Gastroesophageal sphincter (tissue), 3 donors: ENCODE measurements around the gene SERPINA1.

Experiments used
- EP300 ChIP-seq: sonication (generic); formaldehyde crosslinking; IDR thresholded peaks from one replicate; pipeline ENCODE4 v1.6.1; 2017; ENCODE audit warnings: antibody characterized with exemption, mild to moderate bottlenecking
- TF ChIP-seq, protein P1 (sequence below), 4 experiments: fragments of 200-600 bp in 2 of 4; fragments of 450-650 bp in 2 of 4; sonication (generic) in 1 of 4; IDR thresholded peaks; one replicate each; pipeline ENCODE4 v1.5.1; 2017 to 2019; ENCODE audit warnings: antibody characterized with exemption in 4 of 4, mild to moderate bottlenecking in 2 of 4, moderate library complexity in 2 of 4

DNA sequence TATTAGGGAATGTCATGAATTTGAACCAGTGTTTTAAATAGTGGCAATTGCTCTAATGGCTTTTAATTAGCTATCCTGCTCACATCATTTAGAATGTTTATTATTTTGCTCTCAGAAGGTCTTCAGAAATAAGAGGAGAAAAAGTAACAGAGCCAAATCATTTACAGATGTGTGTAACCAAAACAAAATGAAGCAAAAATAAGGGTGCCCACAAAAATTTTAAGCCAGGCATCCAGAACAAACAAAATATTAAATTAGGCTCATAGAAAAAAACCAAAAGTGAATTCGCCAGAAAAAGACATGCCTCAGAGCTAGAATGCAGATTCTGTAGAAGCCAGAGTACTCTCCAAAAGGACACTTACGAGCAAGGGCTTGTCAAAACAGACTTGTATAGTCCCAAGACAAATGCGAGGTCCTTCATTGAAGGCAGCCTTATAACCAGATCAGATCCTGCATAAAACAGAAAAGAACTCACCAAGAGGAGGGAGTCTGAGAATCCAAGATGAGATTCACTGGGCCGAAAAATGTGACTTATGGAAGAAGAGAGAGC lies 20.2 kb upstream of the SERPINA1 start:
- TF ChIP-seq, protein P1, sequence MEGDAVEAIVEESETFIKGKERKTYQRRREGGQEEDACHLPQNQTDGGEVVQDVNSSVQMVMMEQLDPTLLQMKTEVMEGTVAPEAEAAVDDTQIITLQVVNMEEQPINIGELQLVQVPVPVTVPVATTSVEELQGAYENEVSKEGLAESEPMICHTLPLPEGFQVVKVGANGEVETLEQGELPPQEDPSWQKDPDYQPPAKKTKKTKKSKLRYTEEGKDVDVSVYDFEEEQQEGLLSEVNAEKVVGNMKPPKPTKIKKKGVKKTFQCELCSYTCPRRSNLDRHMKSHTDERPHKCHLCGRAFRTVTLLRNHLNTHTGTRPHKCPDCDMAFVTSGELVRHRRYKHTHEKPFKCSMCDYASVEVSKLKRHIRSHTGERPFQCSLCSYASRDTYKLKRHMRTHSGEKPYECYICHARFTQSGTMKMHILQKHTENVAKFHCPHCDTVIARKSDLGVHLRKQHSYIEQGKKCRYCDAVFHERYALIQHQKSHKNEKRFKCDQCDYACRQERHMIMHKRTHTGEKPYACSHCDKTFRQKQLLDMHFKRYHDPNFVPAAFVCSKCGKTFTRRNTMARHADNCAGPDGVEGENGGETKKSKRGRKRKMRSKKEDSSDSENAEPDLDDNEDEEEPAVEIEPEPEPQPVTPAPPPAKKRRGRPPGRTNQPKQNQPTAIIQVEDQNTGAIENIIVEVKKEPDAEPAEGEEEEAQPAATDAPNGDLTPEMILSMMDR (IDR thresholded peaks at IDR 0.05) = no peak
- TF ChIP-seq EP300 = no peak
